GM21515 (cell line): Measurements from ENCODE around the gene TPBGL.

Experiments
- ATAC-seq: cut with Tn5 transposase; IDR thresholded peaks from one replicate; pipeline ENCODE4 v1.9.1; 2021; ENCODE audit not compliant: unreplicated experiment

TPBGL gene

GRCh38 chr11:75289919-75290318 is 49.3 kb downstream of the TPBGL start:
- no peak for ATAC-seq

GRCh38 chr11:75291741-75292140 is 51.2 kb downstream of the TPBGL start:
- ATAC-seq, result no peak

GRCh38 chr11:75292943-75293342 is 52.4 kb downstream of the TPBGL start:
- no peak for ATAC-seq
